ENCODE data around the gene LOC128125822.

Gene LOC128125822

GRCh38 chr6:63556369-63556768, 15.9 kb upstream of the LOC128125822 start:
- no peak for DNase-seq (ENCODE audit: low read depth, low spot score)

- DNase-seq (ENCODE audit: low read depth, low spot score), result no peak
These were observed 14.0 kb upstream of the LOC128125822 start for GRCh38 chr6:63558278-63558677.

GRCh38 chr6:63560801-63561287, 11.4 kb upstream of the LOC128125822 start:
- DNase-seq (ENCODE audit: low read depth, low spot score), result no peak

- DNase-seq (ENCODE audit: low read depth, low spot score), result no peak
These were observed 11.0 kb upstream of the LOC128125822 start for GRCh38 chr6:63561288-63561687.

- no peak for DNase-seq (ENCODE audit: low read depth, low spot score)
These were observed 9.0 kb upstream of the LOC128125822 start for GRCh38 chr6:63563235-63563634.

- DNase-seq (ENCODE audit: low read depth, low spot score), result no peak
These were observed 7.1 kb upstream of the LOC128125822 start for GRCh38 chr6:63565058-63565726.

GRCh38 chr6:63565727-63566596, 6.3 kb upstream of the LOC128125822 start:
- no peak for DNase-seq (ENCODE audit: low read depth, low spot score)

GRCh38 chr6:63567966-63568365, 4.3 kb upstream of the LOC128125822 start:
- DNase-seq (ENCODE audit: low read depth, low spot score), result no peak

GRCh38 chr6:63571361-63572043, 778 bp upstream of the LOC128125822 start:
- no peak for DNase-seq (ENCODE audit: low read depth, low spot score)

- no peak for DNase-seq (ENCODE audit: low read depth, low spot score)
These were observed 431 bp downstream of the LOC128125822 start for GRCh38 chr6:63572747-63573075.

- peak; percentile 74 for DNase-seq (ENCODE audit: low read depth, low spot score)
These were observed 1.0 kb downstream of the LOC128125822 start for GRCh38 chr6:63573076-63573898.

GRCh38 chr6:63573899-63574553, 1.7 kb downstream of the LOC128125822 start:
- no peak for DNase-seq (ENCODE audit: low read depth, low spot score)

GRCh38 chr6:63574554-63574900, 2.2 kb downstream of the LOC128125822 start:
- DNase-seq (ENCODE audit: low read depth, low spot score), result no peak

- DNase-seq (ENCODE audit: low read depth, low spot score), result no peak
These were observed 4.0 kb downstream of the LOC128125822 start for GRCh38 chr6:63576147-63576772.

GRCh38 chr6:63576985-63577712, 4.9 kb downstream of the LOC128125822 start:
- no peak for DNase-seq (ENCODE audit: low read depth, low spot score)

- no peak for DNase-seq (ENCODE audit: low read depth, low spot score)
These were observed 6.5 kb downstream of the LOC128125822 start for GRCh38 chr6:63578757-63579156.

GRCh38 chr6:63579937-63580703, 7.8 kb downstream of the LOC128125822 start:
- no peak for DNase-seq (ENCODE audit: low read depth, low spot score)

GRCh38 chr6:63580704-63580961, 8.4 kb downstream of the LOC128125822 start:
- no peak for DNase-seq (ENCODE audit: low read depth, low spot score)

- no peak for DNase-seq (ENCODE audit: low read depth, low spot score)
These were observed 9.2 kb downstream of the LOC128125822 start for GRCh38 chr6:63581355-63582013.
